ENCODE measurements around the gene TMEM256.

GRCh38 chr17:7396147-7396546 lies 7.8 kb downstream of the TMEM256 start:
- no peak for TF ChIP-seq CTCF (IDR thresholded peaks at IDR 0.05; ENCODE audit: insufficient read depth, low read length, poor library complexity, severe bottlenecking)
- TF ChIP-seq EZH2phosphoT487 (conservative IDR thresholded peaks at IDR 0.05; ENCODE audit: low read length), result no peak

Data from SU-DHL-6 (cell line).